Esophagus muscularis mucosa (tissue), 4 donors: ENCODE results near the gene PRKN. TPM values are rescaled to one million over a fixed set of nuclear protein-coding genes. Genes with fewer than 3 reads are reported as not detected.

Source experiments
- DNase-seq: peaks from one replicate; pipeline ENCODE4 v3.0.0-alpha.2; 2017; ENCODE audit errors: extremely low spot score
- H3K27ac ChIP-seq, 4 donors: fragments of 200-600 bp; sonication (generic); replicated peaks in 1 of 4; 1 replicate in 3 of 4; 2 replicates in 1 of 4; pipeline ENCODE4 v1.5.1; 2016 to 2019; ENCODE audit warnings: mild to moderate bottlenecking in 1 of 4
- H3K27me3 ChIP-seq, 4 donors: fragments of 200-600 bp; sonication (generic); one replicate each; pipeline versions ENCODE4 v1.5.1 to v1.6.0; 2016 to 2019
- H3K36me3 ChIP-seq, 4 donors: fragments of 200-600 bp; sonication (generic); one replicate each; pipeline ENCODE4 v1.5.1; 2016 to 2019
- H3K4me1 ChIP-seq, 4 donors: fragments of 200-600 bp; sonication (generic); one replicate each; pipeline ENCODE4 v1.5.1; 2016 to 2019
- H3K4me3 ChIP-seq, 4 donors: fragments of 200-600 bp; sonication (generic); 1 replicate in 2 of 4; 2 replicates in 2 of 4; pipeline ENCODE4 v1.5.1; 2016 to 2019; ENCODE audit warnings: mild to moderate bottlenecking in 4 of 4, moderate library complexity in 1 of 4
- H3K9me3 ChIP-seq, 4 donors: fragments of 200-600 bp; sonication (generic); 1 replicate in 3 of 4; 2 replicates in 1 of 4; pipeline ENCODE4 v1.5.1; 2016 to 2019
- EP300 ChIP-seq: sonication (generic); formaldehyde crosslinking; IDR thresholded peaks from one replicate; pipeline ENCODE4 v1.6.1; 2017; ENCODE audit warnings: antibody characterized with exemption
- POLR2A ChIP-seq: fragments of 450-650 bp; IDR thresholded peaks from one replicate; pipeline ENCODE4 v1.6.1; 2017; ENCODE audit warnings: antibody characterized with exemption, moderate library complexity, mild to moderate bottlenecking, low read depth
- POLR2AphosphoS5 ChIP-seq, 2 donors: sonication (generic); formaldehyde crosslinking; IDR thresholded peaks; one replicate each; pipeline ENCODE4 v1.6.1; 2017; ENCODE audit warnings: antibody characterized with exemption in 2 of 2
- WGBS: methylation state at CpG from one replicate; pipeline ENCODE4 v1.1.5; 2018; 5-methylcytosine and 5-hydroxymethylcytosine counted together
- intact Hi-C: fragments of 100-400 bp; cut with DNase I; formaldehyde crosslinking; loops from one replicate; pipeline ENCODE4 v1.15.1; 2023
- total RNA-seq, 4 donors: library from RNA; depleted of rRNA; stranded (reverse); fragments of >200 nt; gene quantifications; one replicate each; pipeline versions ENCODE4 v1.1.0 to v1.2.1, GENCODE V29; 2016
- TF ChIP-seq, protein P1 (sequence below), 3 experiments: fragments of 200-600 bp in 2 of 3; fragments of 450-650 bp in 1 of 3; sonication (generic) in 2 of 3; IDR thresholded peaks; one replicate each; pipeline ENCODE4 v1.5.1; 2017 to 2019; ENCODE audit warnings: antibody characterized with exemption in 3 of 3, mild to moderate bottlenecking in 2 of 3, moderate library complexity in 1 of 3

Gene PRKN
- total RNA-seq, 4 donors from 2014 or later = 9.6 to 14.5 (median 10.8) TPM

DNA sequence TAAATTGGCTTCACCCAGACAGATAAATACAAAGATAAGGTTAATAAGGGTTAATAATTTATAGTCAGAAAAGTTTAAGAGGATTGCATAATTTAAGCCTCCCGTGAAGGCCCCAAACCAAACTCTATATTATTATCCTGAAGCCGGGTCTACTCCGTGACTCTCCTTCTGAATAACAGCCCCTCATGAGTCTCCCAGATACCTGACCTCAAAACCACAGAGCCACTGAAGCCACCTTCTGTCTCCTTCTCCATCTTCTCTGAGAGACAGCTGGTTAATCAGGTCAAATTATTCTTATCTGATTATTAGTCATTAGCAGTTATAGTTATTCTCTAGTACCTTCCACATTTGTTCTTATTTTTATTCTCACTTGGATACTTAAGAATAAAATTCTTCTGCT is 884.5 kb downstream of the PRKN start:
- no peak overlapping the region for H3K27ac ChIP-seq
- no peak overlapping the region for H3K4me3 ChIP-seq
- WGBS = 79% methylated on average over 3 of the region's 3 CpGs
- no peaks in the 10 kb centered on the region for H3K36me3 ChIP-seq
- TF ChIP-seq EP300 (no peak), POLR2A (no peak), POLR2AphosphoS5 (IDR thresholded peaks at IDR 0.05) (no peak)
- TF ChIP-seq, protein P1, sequence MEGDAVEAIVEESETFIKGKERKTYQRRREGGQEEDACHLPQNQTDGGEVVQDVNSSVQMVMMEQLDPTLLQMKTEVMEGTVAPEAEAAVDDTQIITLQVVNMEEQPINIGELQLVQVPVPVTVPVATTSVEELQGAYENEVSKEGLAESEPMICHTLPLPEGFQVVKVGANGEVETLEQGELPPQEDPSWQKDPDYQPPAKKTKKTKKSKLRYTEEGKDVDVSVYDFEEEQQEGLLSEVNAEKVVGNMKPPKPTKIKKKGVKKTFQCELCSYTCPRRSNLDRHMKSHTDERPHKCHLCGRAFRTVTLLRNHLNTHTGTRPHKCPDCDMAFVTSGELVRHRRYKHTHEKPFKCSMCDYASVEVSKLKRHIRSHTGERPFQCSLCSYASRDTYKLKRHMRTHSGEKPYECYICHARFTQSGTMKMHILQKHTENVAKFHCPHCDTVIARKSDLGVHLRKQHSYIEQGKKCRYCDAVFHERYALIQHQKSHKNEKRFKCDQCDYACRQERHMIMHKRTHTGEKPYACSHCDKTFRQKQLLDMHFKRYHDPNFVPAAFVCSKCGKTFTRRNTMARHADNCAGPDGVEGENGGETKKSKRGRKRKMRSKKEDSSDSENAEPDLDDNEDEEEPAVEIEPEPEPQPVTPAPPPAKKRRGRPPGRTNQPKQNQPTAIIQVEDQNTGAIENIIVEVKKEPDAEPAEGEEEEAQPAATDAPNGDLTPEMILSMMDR (IDR thresholded peaks at IDR 0.05) = no peak
- DNase-seq = peak; percentile 21
- no peaks in the 10 kb centered on the region for H3K4me1 ChIP-seq
- no peaks in the 10 kb centered on the region for H3K9me3 ChIP-seq
- intact Hi-C loops = no loop called here
- H3K27me3 ChIP-seq = no peaks in the 10 kb centered on the region

DNA sequence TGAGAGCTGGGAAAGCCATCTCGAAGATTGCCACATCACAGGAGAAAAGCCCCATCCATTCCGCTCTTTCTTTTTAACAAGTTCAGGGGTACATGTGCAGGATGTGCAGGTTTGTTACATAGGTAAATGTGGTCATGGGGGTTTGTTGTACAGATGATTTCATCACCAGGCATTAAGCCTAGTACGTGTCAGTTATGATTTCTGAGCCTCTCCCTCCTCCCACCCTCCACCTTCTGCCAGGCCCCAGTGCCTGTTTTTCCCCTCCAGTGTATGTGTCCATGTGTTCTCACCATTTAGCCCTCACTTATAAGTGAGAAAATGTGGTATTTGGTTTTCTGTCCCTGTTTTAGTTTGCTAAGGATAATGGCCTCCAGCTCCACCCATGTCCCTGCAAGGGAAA is 887.2 kb downstream of the PRKN start:
- no peaks in the 10 kb centered on the region for H3K36me3 ChIP-seq
- 84% methylated on average over 3 of the region's 3 CpGs for WGBS
- intact Hi-C loops = no loop called here
- no peaks in the 10 kb centered on the region for H3K9me3 ChIP-seq
- TF ChIP-seq POLR2AphosphoS5 (IDR thresholded peaks at IDR 0.05) = no peak
- no peak for TF ChIP-seq EP300
- no peak for TF ChIP-seq POLR2A
- TF ChIP-seq, protein P1 (IDR thresholded peaks at IDR 0.05) = no peak
- H3K27ac ChIP-seq = no peak overlapping the region
- H3K4me1 ChIP-seq = no peaks in the 10 kb centered on the region
- H3K4me3 ChIP-seq = no peak overlapping the region
- DNase-seq = peak; percentile 39
- no peaks in the 10 kb centered on the region for H3K27me3 ChIP-seq

DNA sequence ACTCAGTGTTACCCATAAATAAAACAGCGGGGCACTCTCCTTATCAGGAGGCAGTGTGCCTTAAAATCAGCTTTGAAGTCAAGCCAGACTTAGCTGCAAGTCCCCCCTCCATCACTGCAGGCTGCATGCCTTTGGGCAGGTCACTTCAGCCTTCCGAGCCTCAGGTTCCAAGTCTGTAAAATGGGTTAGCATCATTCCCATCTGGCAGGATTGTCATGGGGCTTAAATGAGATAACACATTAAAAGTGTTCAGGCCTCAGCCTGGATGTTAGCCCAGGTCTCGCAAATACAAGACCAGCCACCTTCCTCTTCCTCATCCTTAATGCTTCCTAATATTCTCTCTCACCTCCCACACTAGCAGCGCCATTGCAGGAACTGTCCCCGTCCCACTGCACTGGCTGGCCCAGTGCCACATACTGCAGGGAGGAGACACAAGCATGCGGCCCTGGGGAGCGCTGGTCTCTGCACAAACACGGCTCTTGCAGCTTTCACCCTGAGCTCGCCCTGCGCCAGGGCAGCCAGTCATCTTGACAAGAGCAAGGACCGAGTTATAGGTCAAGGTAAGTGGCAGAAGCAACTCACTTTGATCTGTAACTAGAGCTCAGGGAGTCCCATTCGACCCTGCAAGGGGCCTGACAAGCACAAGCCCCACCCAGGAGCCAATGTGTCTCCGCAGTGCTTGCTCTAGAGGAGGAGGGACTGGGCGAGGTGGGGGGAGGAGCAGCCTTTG is 889.1 kb downstream of the PRKN start:
- no peaks in the 10 kb centered on the region for H3K27me3 ChIP-seq
- 86% methylated on average over 14 of the region's 14 CpGs for WGBS

DNA sequence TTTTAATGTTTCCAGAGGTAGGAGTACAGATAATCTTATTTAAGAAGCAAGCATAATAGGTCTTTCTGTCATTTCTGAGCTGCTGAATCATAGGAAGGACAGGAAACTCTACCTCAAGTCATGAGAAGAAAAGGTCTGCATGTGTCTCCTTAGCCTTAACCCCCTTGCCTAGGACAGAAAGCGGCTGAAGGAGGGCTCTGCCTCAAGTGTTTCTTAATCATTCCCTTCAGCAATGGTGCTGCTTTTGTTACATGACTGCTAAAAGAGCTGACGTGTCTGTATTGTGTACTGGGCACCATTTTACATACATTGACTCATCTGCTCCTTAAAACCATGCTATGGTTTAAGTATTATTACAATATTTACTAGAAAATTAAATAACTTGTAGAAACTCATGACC is 889.7 kb downstream of the PRKN start:
- DNase-seq = peak; percentile 45
- no peak for TF ChIP-seq POLR2A
- no peak for TF ChIP-seq EP300
- TF ChIP-seq, protein P1 (IDR thresholded peaks at IDR 0.05) = no peak
- TF ChIP-seq POLR2AphosphoS5 (IDR thresholded peaks at IDR 0.05) = no peak
- Histone ChIP-seq H3K4me3 (no peak overlapping the region), H3K27me3 (no peaks in the 10 kb centered on the region), H3K27ac (no peak overlapping the region), H3K4me1 (no peaks in the 10 kb centered on the region), H3K9me3 (no peaks in the 10 kb centered on the region), H3K36me3 (no peaks in the 10 kb centered on the region)
- intact Hi-C loops = no loop called here
- WGBS = 90% methylated on average over 2 of the region's 2 CpGs

More for the DNA sequence above, 889.1 kb downstream of the PRKN start:
- H3K27ac ChIP-seq = no peak overlapping the region
- no peaks in the 10 kb centered on the region for H3K4me1 ChIP-seq
- H3K4me3 ChIP-seq = no peak overlapping the region
- no peaks in the 10 kb centered on the region for H3K36me3 ChIP-seq
- TF ChIP-seq POLR2A (no peak), EP300 (no peak), POLR2AphosphoS5 (IDR thresholded peaks at IDR 0.05) (no peak)
- intact Hi-C loops = no loop called here
- H3K9me3 ChIP-seq = no peaks in the 10 kb centered on the region
- peak; percentile 87 for DNase-seq

DNA sequence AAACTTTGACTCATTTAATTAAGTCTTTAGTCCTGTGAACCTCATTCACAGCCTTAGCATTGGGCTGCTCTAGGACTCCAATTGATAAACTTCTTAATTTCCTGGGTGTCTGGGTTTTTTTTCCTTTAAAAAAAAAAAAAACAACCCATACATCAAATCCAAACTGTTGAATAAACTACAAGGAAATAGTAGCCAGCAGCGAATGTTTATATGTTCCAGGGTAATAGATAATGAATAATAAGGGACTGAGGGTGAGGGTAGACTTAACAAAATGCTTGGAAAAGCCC is 890.2 kb downstream of the PRKN start:
- H3K4me3 ChIP-seq = no peak overlapping the region
- H3K4me1 ChIP-seq = no peaks in the 10 kb centered on the region
- no peaks in the 10 kb centered on the region for H3K36me3 ChIP-seq
- no peak for TF ChIP-seq POLR2A
- no peak for TF ChIP-seq POLR2AphosphoS5 (IDR thresholded peaks at IDR 0.05)
- TF ChIP-seq, protein P1 (IDR thresholded peaks at IDR 0.05) = no peak
- no peak for TF ChIP-seq EP300
- no peak overlapping the region for H3K27ac ChIP-seq
- no peak for DNase-seq
- intact Hi-C loops = no loop called here
- H3K27me3 ChIP-seq = no peaks in the 10 kb centered on the region
- WGBS = 55% methylated on average over 1 of the region's 1 CpG
- no peaks in the 10 kb centered on the region for H3K9me3 ChIP-seq
